Stimulated activated naive CD8-positive, alpha-beta T cell treated with anti-CD3 and anti-CD28 coated beads, Interleukin-15, Interleukin-2, amounts not matched to agents 100 U/mL and 50 U/mL, for 24 hours (primary cell): ENCODE results near the gene SRA1.

Source experiments
- ATAC-seq: fragments of 150-1000 bp; cut with Tn5 transposase; one replicate; pipeline ENCODE4 v1.10.0; 2021
- DNase-seq: peaks from one replicate; pipeline ENCODE4 v3.0.0; 2021

SRA1 gene

DNA sequence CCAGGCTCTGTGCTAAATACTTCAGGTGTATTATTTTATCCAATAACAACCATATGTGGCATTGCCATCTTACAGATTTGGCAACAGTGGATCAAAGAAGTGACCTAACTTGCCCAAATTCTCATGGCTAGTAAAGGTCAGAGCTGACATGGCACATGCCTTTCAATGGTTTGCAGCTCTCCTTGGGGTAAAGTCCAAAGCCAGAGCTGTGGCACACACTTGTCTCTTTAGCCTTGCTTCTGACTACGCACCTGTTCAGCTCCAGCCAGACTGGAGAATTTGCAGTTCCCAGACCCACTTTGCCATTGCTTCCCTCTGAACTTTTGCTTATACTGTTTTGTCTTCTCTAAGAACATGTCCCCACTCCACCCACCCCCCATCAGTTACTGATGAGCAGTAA, 13.2 kb upstream of the SRA1 start:
- no peak for DNase-seq
- ATAC-seq, result no peak

DNA sequence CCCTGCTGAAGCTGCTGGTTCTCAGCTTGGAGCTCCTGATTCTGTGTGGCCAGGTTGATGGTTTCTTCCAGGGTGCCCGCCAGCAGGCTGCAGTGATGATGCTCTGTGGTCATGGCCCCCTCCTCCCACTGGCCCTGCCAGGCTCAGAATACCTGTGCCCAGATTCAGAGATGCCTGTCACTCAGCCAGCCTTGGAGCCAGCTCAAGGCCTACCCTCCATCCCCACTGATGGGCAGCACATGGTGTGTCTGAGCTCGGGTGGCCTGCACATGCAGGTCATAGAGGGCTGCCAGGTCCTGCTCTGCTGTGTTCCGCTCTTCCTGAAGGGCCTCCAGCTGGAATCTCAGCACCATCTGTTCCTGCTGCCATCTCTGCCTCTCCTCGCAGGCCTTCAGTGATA, 12.8 kb upstream of the SRA1 start:
- DNase-seq (no peak), ATAC-seq (no peak)

DNA sequence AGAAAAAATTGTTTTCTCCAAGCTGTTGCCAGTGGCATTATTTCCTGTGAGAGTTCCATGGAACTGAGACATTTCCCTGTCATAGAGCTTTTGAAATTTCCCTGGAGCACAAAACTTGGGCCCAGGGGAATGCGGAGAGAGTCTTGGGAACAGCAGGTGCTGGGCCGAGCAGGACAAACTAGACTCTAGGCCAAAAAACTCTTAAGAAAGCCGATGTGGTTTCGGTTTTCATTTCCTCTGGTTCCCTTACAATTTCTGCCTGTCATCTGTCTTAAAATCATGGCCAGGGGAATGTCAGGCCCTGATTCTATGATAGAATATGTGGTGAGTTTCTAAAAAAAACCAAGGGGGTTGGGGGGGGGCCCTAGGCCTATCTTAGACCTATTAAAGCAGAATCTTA, 11.9 kb upstream of the SRA1 start:
- DNase-seq, result no peak
- no peak for ATAC-seq

DNA sequence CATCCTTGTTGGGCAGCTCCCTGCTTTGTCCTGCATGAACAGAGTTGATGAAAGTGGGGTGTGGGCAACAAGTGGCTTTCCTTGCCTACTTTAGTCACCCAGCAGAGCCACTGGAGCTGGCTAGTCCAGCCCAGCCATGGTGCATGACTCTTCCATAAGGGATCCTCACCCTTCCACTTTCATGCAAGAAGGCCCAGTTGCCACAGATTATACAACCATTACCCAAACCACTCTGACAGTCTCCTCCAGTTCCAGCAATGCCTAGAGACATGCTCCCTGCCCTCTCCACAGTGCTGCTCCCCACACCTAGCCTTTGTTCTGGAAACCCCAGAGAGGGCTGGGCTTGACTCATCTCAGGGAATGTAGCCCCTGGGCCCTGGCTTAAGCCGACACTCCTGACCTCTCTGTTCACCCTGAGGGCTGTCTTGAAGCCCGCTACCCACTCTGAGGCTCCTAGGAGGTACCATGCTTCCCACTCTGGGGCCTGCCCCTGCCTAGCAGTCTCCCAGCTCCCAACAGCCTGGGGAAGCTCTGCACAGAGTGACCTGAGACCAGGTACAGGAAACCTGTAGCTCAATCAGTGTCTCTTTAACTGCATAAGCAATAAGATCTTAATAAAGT, 11.3 kb upstream of the SRA1 start:
- DNase-seq (no peak), ATAC-seq (no peak)

DNA sequence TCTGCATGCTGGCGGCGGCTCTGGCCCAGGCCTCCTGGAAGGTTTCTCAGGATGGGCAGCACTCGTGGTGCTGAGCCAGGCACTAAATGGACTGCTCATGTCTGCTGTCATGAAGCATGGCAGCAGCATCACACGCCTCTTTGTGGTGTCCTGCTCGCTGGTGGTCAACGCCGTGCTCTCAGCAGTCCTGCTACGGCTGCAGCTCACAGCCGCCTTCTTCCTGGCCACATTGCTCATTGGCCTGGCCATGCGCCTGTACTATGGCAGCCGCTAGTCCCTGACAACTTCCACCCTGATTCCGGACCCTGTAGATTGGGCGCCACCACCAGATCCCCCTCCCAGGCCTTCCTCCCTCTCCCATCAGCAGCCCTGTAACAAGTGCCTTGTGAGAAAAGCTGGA, 10.6 kb upstream of the SRA1 start:
- ATAC-seq (no peak), DNase-seq (no peak)

DNA sequence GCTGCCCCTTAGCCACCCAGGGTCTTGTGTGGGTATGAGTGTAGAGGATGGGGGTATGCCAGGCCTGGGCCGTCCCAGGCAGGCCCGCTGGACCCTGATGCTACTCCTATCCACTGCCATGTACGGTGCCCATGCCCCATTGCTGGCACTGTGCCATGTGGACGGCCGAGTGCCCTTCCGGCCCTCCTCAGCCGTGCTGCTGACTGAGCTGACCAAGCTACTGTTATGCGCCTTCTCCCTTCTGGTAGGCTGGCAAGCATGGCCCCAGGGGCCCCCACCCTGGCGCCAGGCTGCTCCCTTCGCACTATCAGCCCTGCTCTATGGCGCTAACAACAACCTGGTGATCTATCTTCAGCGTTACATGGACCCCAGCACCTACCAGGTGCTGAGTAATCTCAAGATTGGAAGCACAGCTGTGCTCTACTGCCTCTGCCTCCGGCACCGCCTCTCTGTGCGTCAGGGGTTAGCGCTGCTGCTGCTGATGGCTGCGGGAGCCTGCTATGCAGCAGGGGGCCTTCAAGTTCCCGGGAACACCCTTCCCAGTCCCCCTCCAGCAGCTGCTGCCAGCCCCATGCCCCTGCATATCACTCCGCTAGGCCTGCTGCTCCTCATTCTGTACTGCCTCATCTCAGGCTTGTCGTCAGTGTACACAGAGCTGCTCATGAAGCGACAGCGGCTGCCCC, 10.0 kb upstream of the SRA1 start:
- DNase-seq, result no peak

DNA sequence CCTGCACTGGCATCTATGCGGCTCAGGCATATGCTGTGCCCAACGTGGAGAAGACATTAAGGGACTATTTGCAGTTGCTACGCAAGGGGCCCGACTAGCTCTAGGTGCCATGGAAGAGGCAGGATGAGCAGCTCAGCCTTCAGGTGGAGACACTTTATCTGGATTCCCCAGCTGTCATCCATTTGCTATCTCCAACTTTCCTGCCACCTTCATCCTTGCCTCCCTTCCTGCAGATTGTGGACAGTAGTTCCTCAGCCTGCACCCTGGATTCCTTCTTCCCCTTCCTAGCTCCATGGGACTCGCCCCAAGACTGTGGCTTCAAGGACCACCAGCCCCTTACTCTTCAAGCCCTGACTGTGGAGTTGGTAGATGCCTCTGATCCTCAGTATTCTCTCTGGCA, 9.4 kb upstream of the SRA1 start:
- no peak for DNase-seq
- ATAC-seq, result no peak

More for the DNA sequence above, 10.0 kb upstream of the SRA1 start:
- no peak for ATAC-seq

DNA sequence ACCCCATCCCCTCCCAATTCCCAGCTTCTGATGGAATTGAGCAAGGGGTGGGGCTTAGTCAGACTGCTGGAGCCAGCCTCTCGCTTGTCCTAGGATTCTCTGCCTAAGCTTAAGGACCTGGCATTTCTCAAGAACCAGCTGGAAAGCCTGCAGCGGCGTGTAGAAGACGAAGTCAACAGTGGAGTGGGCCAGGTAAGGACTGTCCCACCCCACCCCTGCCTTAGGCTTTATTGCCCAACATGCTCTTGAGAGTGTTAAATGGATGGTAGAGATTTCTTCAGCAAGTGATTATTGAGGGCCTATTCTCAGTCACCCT, 8.5 kb upstream of the SRA1 start:
- DNase-seq, result no peak
- no peak for ATAC-seq

DNA sequence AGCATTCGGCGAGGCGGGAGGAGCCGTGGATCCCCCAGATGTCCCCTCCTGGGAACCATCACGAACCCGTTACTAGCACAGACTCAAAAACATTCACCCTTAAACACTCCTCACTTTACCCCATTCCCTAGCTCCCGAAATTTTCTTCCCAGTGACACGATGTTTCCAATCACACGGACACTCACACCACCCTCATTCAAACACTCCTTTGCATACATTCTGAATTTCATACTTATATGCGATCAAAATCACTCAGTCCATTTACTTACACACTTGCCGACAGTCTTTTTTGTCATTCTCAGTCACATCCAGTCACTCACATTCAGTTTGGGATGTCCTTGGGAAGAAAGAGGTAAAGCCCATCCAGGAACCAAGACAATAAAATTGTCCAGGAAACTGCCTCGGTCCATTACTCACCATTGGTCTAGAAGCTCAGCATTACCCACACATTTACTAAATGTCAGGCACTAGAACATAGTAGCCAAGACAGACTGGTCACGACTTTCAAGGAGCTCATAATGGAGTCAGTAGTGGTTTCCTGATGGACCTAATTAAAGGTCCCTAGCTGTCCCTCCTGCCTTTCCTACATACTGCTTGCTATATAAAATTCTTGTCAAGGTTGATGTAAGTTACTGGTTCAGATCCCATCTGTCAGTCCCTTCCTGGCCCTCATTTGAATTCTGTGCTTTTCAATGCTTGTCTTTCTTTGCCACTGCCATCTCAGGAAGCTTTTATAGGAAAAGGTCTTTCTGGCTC, 7.9 kb upstream of the SRA1 start:
- ATAC-seq, result peak; percentile 1
- DNase-seq, result no peak

DNA sequence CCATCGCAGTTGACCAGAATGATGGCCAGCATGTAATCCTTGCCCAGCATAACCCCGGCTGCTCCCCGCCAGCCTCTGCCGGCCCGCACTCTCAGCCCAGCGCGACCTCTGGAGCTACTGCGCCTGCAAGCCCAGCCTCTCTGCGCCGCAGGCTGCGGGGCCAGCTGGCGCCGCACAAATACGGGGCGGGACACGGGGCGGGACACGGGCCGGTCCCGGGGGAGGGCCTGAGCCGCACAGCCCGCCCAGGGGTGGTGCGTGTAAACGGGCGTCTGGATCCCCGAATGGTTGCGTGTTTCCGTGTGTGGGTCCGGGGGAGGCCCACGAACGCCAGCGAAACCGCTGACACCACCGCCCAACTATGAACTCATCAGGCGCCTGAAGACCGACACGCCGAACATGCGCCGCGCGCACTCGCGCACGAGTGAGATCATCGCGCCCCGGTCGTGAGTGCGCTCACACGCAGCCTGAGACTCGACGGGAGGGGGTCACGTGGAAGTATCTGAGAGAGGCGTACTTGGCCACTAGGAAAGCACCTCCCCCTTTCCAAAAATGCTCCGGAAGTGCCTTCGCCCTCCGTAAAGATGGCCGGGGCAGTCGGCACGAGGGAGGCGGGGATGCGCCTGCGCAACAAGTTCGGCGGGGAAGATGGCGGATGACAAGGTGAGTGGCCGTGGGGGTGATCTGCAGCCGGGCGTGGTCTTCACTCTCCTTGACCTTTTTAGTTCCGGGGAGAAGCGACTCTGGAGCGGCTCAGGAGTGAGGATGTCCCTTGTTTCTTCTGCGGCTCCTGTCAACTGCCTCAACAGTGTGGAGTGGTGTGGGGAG, 7.1 kb upstream of the SRA1 start, which contains the start of the genes APBB3 and SLC35A4:
APBB3 (minus strand) TSS at position 403 of the 828 bp plus-strand sequence; CDS start at position 50, 353 bp downstream.
SLC35A4 (plus strand) TSS at position 633 of the 828 bp plus-strand sequence. CDS start 2,342 bp downstream, outside the sequence.
- ATAC-seq (peak; percentile 91), DNase-seq (peak; percentile 95)

DNA sequence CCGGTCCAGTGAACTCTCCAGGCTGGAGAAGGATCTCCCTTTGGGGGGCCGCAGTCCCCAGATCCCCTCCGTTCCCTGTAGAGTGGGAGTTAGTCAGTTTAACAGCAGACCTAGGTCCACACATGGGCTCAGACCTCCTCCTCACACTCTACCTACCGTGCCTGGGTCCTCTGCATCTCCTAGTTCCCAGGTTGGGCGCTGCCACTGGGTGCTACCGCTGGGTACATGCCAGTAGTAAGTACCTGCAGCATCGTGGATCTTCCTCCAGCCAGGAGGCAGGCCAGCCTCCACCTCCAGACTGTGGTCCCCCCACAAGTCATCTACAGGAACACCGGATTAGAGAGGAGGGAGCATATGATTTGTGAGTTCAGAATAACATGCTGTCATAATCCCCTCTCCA, 6.3 kb upstream of the SRA1 start:
- ATAC-seq (no peak), DNase-seq (no peak)

DNA sequence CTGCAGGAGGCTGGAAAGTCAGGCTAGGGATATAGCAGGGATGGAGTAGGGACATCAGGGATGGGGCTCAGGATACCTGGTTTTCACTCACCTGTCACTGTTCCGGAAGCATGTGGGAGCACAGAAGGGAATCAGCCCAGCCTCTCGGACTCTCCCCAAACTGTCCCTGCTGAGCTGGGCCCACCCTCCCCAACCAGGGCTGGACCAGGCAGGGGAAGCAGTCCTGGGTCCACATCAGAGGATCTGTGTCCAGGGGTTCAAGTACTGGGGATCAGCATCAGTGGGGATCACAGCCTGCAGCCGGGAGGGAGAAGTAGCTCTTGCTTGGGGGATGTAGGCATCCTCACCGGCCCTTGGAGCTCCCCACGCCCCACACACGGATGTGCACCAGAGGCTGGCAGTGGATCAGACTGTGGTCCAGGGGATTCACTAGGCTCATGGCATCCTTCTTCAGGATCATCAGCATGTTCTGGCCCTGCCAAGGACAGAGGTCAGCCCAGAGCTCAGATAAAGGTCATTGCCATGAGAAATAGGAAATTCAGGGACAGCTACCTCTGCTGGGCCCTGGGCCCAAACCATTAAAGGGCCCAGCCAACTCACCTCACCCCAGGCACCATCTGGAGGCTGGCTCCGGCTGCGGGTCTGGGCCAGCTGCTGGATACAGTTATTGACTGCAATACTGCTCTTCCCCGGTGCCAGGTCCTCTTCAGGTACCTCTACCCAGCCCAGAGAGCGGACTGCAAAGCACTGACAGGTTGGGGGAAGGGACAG, 4.7 kb upstream of the SRA1 start:
- ATAC-seq, result no peak
- DNase-seq, result no peak

DNA sequence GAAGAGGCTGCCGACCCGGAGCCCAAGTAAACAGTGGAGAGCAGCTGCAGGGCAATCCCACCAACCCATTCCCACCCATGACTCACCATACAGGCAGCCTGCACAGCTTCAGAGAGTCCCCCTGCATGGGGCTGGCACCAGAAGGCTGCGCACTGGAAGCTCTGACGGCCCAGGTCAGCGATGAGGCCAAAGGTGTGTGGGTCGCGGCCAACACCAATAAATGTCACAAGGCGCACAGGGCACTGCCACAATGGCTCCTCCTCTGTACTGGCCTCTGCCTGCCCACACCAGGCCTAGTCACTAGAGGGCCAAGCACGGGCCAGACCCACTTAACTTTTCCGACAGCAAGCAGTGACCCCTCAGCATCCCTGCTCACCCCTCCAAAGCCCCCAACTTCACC, 3.0 kb upstream of the SRA1 start:
- no peak for ATAC-seq

DNA sequence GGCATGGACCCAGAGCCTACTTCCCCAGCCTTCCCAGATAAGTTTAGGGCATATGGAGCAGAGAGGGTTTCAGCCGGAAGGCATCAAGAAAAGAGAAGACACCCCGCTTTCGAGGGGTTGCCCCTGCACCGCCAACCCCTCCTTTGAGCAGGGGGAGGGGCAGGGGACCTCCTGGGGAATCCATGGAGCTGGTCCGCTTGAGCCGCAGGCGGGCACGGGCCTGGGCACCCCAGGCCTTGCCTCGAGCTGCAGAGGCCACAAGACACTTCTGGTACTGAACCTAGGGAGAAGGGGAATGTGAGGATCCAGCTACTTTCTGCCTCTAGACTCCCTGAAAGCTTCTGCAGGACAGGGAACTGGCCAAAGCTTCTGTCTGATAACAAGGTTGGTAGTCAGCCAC, 1.3 kb upstream of the SRA1 start:
- ATAC-seq, result no peak
- DNase-seq, result no peak

More for the DNA sequence above, 3.0 kb upstream of the SRA1 start:
- no peak for DNase-seq

DNA sequence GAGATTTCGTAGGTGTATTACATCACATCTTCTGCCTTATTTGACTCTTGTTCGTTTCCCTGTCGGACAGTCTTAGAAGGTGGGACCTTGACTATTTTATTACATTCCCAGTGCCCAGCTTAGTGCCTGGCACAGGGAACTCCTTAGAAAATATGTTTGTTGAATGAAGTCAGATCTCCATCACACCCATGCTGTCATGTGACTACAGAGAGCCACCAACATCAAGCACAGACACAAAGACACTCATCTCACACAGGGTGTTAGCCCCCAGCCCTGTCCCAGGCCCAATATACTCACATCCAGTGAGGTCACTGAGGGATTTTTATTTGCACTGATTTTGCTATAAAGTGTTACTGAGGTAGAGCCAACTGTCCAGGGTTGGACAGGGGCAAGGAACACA, 692 bp upstream of the SRA1 start:
- DNase-seq, result no peak
- no peak for ATAC-seq

DNA sequence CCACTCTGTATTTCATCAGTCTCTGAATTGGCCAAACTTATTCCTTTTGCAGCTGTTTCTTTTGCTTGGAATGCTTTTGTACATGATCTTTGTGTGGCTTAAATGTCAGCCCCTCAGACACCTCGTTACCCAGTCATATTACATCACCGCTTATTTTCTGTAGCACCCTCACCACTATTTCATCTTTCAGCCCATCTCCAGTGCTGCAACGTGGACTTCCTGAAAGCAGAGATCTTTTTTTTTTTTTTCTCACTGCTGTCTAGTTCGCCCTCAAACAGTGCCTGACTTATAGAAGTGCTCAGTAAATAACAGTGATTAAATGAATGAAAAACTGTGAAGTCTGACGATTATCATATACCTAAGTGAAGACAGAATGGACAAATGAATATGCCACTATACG, 835 bp downstream of the SRA1 start:
- ATAC-seq, result no peak

DNA sequence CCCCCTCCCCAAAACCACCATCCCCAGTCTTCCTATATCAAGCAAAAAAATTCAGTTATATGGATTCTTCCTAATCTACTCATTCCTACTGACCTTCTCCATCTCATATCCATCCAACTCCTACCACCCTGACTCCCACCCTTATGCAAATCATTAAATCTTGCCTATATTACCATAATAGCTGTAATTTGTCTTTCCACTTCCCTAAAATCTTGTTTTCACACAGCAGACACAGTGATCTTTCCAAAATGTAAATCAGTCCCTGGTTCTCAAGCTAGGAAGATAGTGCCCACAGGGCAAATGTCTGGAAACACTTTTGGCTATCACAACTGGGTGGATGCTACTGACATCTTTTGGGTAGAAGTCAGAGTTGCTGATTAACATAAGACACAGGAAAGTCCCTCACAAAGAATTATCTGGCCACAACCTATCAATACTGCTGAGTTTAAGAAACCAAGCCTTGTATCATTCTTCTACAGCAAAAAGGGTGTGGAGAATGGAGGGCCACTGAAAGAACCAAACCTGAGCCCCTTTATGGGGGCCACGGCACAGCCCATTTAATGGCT, 1.4 kb downstream of the SRA1 start:
- ATAC-seq (no peak), DNase-seq (no peak)

More for the DNA sequence above, 835 bp downstream of the SRA1 start:
- DNase-seq, result no peak

DNA sequence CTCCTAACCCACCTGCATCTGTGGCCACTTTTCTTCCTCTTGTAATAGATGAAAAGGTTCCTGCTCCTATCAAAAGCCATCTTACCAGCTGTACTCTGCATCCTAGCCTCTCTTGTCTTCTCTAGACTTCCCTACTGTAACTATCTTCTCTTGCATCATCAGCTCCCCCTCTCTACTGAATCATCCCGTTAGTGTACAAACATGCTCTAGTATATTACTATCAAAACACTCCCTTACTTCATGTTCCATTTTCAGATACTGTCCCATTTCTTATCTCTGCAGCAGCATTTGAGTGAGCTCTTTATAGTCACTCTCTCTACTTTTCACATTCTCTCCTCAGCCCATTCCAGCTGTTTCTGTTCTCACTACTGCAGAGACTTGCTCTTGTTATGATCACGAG, 2.8 kb downstream of the SRA1 start:
- ATAC-seq (peak; percentile 7), DNase-seq (no peak)

DNA sequence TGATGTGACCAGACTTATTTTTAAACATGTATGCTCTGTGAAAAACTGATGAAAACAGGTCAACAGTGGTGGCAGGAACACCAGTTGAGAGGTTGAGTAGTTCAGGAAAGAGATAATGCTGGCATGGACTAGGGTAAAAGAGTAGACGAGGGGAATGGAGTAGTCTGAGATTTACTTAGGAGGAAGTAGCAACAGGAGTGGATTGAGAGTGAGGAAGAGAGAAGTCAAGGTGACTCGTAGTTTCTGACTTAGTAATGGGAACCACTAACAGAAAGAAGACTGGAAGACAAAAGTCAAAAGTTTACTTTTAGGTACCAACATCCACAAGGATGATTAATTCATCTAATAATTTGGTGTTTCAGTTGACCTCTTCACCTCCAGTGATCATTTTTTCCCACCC, 3.6 kb downstream of the SRA1 start:
- ATAC-seq, result peak; percentile 52
- DNase-seq, result no peak

DNA sequence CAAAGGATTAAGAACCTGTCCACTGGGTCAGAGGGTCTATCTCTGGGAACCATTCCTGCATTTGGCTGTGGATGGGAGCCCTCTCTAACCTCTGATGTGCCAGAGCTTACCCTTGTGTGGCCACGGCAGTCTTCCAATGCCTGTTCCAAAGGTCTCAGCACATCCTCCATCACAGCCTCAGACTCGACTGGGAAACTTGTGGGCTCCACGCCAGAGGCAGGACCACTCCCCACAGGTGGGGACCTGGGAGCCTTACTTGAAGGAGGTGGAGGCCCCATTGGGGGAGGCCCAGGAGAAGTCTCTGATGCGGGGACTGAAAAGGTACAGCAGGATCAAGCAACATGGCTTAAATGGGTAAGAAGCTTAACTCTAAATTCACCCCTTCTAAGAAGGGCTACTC, 5.4 kb downstream of the SRA1 start:
- no peak for ATAC-seq
- DNase-seq, result no peak
